Fibroblast of lung (primary cell): ENCODE data around the gene IL3RA.

Experiments
- EZH2 ChIP-seq: IDR thresholded peaks from 2 replicates; pipeline ENCODE4 v1.5.1; 2012; ENCODE audit warnings: low read length, control low read depth, mild to moderate bottlenecking; ENCODE audit errors: missing control alignments
- TF ChIP-seq, protein P1 (sequence below), 2 donors: IDR thresholded peaks in 1 of 2; conservative IDR thresholded peaks in 1 of 2; 1 replicate in 1 of 2; 2 replicates in 1 of 2; pipeline ENCODE4 v1.5.1; 2011 to 2012; ENCODE audit warnings: low read length in 2 of 2, control low read depth in 1 of 2, inconsistent platforms in 1 of 2, low read depth in 1 of 2, mild to moderate bottlenecking in 1 of 2

DNA sequence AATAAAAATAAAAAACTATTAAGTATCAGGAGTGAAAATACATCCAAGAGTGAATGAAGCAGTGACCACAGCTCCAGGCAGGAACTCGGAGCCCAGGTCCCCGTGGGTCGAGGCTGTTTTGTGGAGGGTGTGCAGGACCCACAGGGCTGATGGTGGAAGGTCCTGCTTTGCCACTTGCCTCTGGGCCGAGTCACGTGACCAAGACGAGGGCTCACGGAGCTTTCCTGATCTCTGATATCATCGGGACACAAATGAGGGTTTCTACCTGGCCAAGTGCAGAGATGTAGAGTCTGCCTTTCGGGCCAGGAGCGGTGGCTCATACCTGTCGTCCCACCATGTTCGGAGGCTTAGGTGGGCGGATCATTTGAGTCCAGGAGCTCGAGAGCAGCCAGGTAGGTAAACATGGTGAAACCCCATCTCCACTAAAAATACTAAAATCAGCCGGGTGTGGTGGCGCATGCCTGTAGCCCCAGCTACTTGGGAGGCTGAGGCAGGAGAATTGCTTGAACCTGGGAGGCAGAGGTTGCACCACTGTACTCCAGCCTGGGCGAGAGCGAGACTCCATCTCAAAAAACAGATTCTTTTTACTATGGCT is 48.2 kb downstream of the IL3RA start:
- TF ChIP-seq, protein P1, sequence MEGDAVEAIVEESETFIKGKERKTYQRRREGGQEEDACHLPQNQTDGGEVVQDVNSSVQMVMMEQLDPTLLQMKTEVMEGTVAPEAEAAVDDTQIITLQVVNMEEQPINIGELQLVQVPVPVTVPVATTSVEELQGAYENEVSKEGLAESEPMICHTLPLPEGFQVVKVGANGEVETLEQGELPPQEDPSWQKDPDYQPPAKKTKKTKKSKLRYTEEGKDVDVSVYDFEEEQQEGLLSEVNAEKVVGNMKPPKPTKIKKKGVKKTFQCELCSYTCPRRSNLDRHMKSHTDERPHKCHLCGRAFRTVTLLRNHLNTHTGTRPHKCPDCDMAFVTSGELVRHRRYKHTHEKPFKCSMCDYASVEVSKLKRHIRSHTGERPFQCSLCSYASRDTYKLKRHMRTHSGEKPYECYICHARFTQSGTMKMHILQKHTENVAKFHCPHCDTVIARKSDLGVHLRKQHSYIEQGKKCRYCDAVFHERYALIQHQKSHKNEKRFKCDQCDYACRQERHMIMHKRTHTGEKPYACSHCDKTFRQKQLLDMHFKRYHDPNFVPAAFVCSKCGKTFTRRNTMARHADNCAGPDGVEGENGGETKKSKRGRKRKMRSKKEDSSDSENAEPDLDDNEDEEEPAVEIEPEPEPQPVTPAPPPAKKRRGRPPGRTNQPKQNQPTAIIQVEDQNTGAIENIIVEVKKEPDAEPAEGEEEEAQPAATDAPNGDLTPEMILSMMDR (conservative IDR thresholded peaks at IDR 0.05 in 1 of 2, IDR thresholded peaks at IDR 0.05 in 1 of 2; ENCODE audit: low read depth in 1 of 2, low read length in 2 of 2), result no peak
- no peak for TF ChIP-seq EZH2
